Heart left ventricle (tissue), 16 donors: ENCODE results near the gene C19orf38. TPM values are rescaled to one million over a fixed set of nuclear protein-coding genes. Genes with fewer than 3 reads are reported as not detected.

Experiments
- ATAC-seq, 4 donors: fragments of 200-7000 bp; cut with Tn5 transposase; one replicate each; pipeline ENCODE4 v1.9.1; 2020 to 2022; ENCODE audit warnings: moderate library complexity in 4 of 4, mild to moderate bottlenecking in 3 of 4, moderate number of reproducible peaks in 1 of 4
- DNase-seq, 5 donors: peaks; one replicate each; pipeline ENCODE4 v3.0.0-alpha.2; 2020
- H3K27ac ChIP-seq, 12 donors: fragments of 200-600 bp; sonication (generic) in 4 of 12; one replicate each; pipeline versions ENCODE4 v1.5.0 to v1.8.0; 2016 to 2022; ENCODE audit warnings: mild to moderate bottlenecking in 2 of 12
- H3K27me3 ChIP-seq, 9 donors: fragments of 200-600 bp; sonication (generic) in 2 of 9; one replicate each; pipeline versions ENCODE4 v1.5.1 to v1.8.0; 2016 to 2022; ENCODE audit warnings: mild to moderate bottlenecking in 3 of 9
- H3K36me3 ChIP-seq, 9 donors: fragments of 200-600 bp; sonication (generic) in 2 of 9; one replicate each; pipeline versions ENCODE4 v1.5.0 to v1.8.0; 2018 to 2022; ENCODE audit warnings: mild to moderate bottlenecking in 2 of 9
- H3K4me1 ChIP-seq, 12 donors: fragments of 200-600 bp; sonication (generic) in 4 of 12; one replicate each; pipeline versions ENCODE4 v1.5.0 to v1.8.0; 2016 to 2022; ENCODE audit warnings: mild to moderate bottlenecking in 3 of 12
- H3K4me3 ChIP-seq, 12 donors: fragments of 200-600 bp; sonication (generic) in 4 of 12; one replicate each; pipeline versions ENCODE4 v1.5.0 to v1.8.0; 2017 to 2022; ENCODE audit warnings: mild to moderate bottlenecking in 9 of 12, moderate library complexity in 4 of 12
- H3K9me3 ChIP-seq, 12 donors: fragments of 200-600 bp; sonication (generic) in 4 of 12; one replicate each; pipeline versions ENCODE4 v1.5.0 to v1.8.0; 2016 to 2022; ENCODE audit warnings: mild to moderate bottlenecking in 1 of 12
- CTCF ChIP-seq, 12 donors: fragments of 200-600 bp; sonication (generic) in 4 of 12; IDR thresholded peaks; one replicate each; pipeline versions ENCODE4 v1.5.0 to v1.8.0; 2018 to 2022; ENCODE audit warnings: antibody characterized with exemption in 12 of 12, mild to moderate bottlenecking in 5 of 12
- POLR2A ChIP-seq, 2 donors: fragments of 450-650 bp; IDR thresholded peaks; one replicate each; pipeline ENCODE4 v1.6.1; 2017; ENCODE audit warnings: antibody characterized with exemption in 2 of 2, mild to moderate bottlenecking in 2 of 2, moderate library complexity in 2 of 2
- WGBS, 4 donors: extraction: QIAGEN DNeasy Blood & Tissue Kit in 2 of 4; methylation state at CpG; one replicate each; pipeline versions ENCODE4 v1.1.5 to v1.1.7; 2013 to 2018; 5-methylcytosine and 5-hydroxymethylcytosine counted together
- intact Hi-C, 10 donors: fragments of 100-400 bp; cut with DNase I; formaldehyde crosslinking; loops; one replicate each; pipeline versions ENCODE4 v1.11.1 to v1.14.2; 2022
- polyA plus RNA-seq, 2 donors: library from polyadenylated mRNA; stranded (reverse); fragments of 200-250 nt; gene quantifications; one replicate each; pipeline ENCODE4 v1.2.3, GENCODE V29; 2013
- total RNA-seq, 9 donors: library from RNA; depleted of rRNA in 2 of 9; stranded (reverse); fragments of >200 nt in 2 of 9; fragmentation: NEBNext Ultra II Directional in 3 of 9; extraction: Animal tissue kit (Norgen Biotek cat#: 25700) in 3 of 9; gene quantifications; one replicate each; pipeline versions ENCODE4 v1.1.0 to v1.2.4, GENCODE V29; 2016 to 2023
- donor health status: ischemic (EF 13 %, LVEDD 7.1; RV severe dilation, severe dysfunction).
- donor health status: healthy with polysubstance abuse.
- donor health status: DM: no; HTN: yes; CAD: no.
- donor health status: DM: no; HTN: no; CAD: no.
- donor health status: ischemic (EF 25% LVEDD 6.9; RV normal size, moderate dysfunction).
- donor health status: ischemic (EF 25% LVEDD 5.7; RV mildly dilated, moderate dysfunction).
- donor health status: healthy.
- donor health status: DM: yes; HTN: yes; CAD: no.
- donor health status: ischemic (EF 35%, LVEDD 5.7; RV mildly dilated, moderate dysfunction).
- donor health status: nonischemic (EF 11% LVEDD 7.7; RV severe dilation, severe dysfunction).
- donor health status: DM: yes; HTN: yes; CAD: no.
- donor health status: PGD.
- donor health status: ischemic (EF 29% LVEDD 5.4; RV normal size, mild dysfunction).
- donor health status: nonischemic (EF 23%, LVEDD 6.1; RV moderate dilation, normal function).

Gene C19orf38
- total and polyA plus RNA-seq, 11 donors: 0.21 to 6.0 (median 0.86) TPM

GRCh38 chr19:10895920-10896319, 47.7 kb downstream of the C19orf38 start:
- intact Hi-C loops: no loop called here
- no peak for ATAC-seq
- H3K27ac ChIP-seq: no peak overlapping the region

GRCh38 chr19:10896851-10897526, 48.8 kb downstream of the C19orf38 start:
- ATAC-seq (no peak), DNase-seq (no peak)
- 52 to 63% (median 58%) methylated on average over 7 of the region's 7 CpGs for WGBS, 4 donors
- H3K4me3 ChIP-seq: no peak overlapping the region
- H3K27ac ChIP-seq: no peak overlapping the region
- peaks cover 0 to under 1% (median 0%) of the 10 kb centered on the region in 12 donors for H3K9me3 ChIP-seq
- TF ChIP-seq POLR2A (IDR thresholded peaks at IDR 0.05): no peak
- no peak for TF ChIP-seq CTCF (IDR thresholded peaks at IDR 0.05)
- H3K4me1 ChIP-seq: peaks cover 0 to 57% (median 24%) of the 10 kb centered on the region in 12 donors
- no peaks in the 10 kb centered on the region for H3K27me3 ChIP-seq
- no peaks in the 10 kb centered on the region for H3K36me3 ChIP-seq
- intact Hi-C loops: no loop called here

More at GRCh38 chr19:10895920-10896319, 47.7 kb downstream of the C19orf38 start:
- no peaks in the 10 kb centered on the region for H3K36me3 ChIP-seq
- H3K9me3 ChIP-seq: no peaks in the 10 kb centered on the region
- TF ChIP-seq POLR2A (IDR thresholded peaks at IDR 0.05): no peak
- TF ChIP-seq CTCF (IDR thresholded peaks at IDR 0.05): peak in 1 of 12 donors; percentile 8
- 82 to 84% (median 83%) methylated on average over 12 of the region's 12 CpGs for WGBS, 4 donors
- H3K27me3 ChIP-seq: no peaks in the 10 kb centered on the region
- no peak for DNase-seq
- H3K4me1 ChIP-seq: peaks cover 0 to 63% (median 33%) of the 10 kb centered on the region in 12 donors
- H3K4me3 ChIP-seq: no peak overlapping the region

- H3K4me1 ChIP-seq: peaks cover 0 to 48% (median 21%) of the 10 kb centered on the region in 12 donors
- peak overlapping the region in 7 of 12 donors; percentile 49 to 70 (median 63) for H3K27ac ChIP-seq
- no peaks in the 10 kb centered on the region for H3K36me3 ChIP-seq
- intact Hi-C loops: no loop called here
- DNase-seq (peak in 1 of 5 donors; percentile 25), ATAC-seq (peak; percentile 6 to 18 (median 10))
- no peak overlapping the region for H3K4me3 ChIP-seq
- H3K9me3 ChIP-seq: peaks cover 0 to 12% (median 0%) of the 10 kb centered on the region in 12 donors
- 59 to 76% (median 70%) methylated on average over 7 to 10 of the region's 10 CpGs for WGBS, 4 donors
- TF ChIP-seq CTCF (IDR thresholded peaks at IDR 0.05): no peak
- TF ChIP-seq POLR2A (IDR thresholded peaks at IDR 0.05): no peak
- no peaks in the 10 kb centered on the region for H3K27me3 ChIP-seq
Observed at GRCh38 chr19:10898633-10899032, 50.4 kb downstream of the C19orf38 start.

GRCh38 chr19:10899151-10899653, 51.0 kb downstream of the C19orf38 start:
- TF ChIP-seq CTCF (IDR thresholded peaks at IDR 0.05): no peak
- no peak for TF ChIP-seq POLR2A (IDR thresholded peaks at IDR 0.05)
- 34 to 71% (median 53%) methylated on average over 6 to 10 of the region's 10 CpGs for WGBS, 4 donors
- H3K36me3 ChIP-seq: no peaks in the 10 kb centered on the region
- H3K4me1 ChIP-seq: peaks cover 0 to 42% (median 20%) of the 10 kb centered on the region in 12 donors
- intact Hi-C loops: no loop called here
- peak in 4 of 5 donors; percentile 47 to 84 (median 60) for DNase-seq
- peaks cover 0 to 12% (median 0%) of the 10 kb centered on the region in 12 donors for H3K9me3 ChIP-seq
- no peaks in the 10 kb centered on the region for H3K27me3 ChIP-seq
- ATAC-seq: peak; percentile 77 to 88 (median 82)
- peak overlapping the region in 10 of 12 donors; percentile 34 to 70 (median 60) for H3K27ac ChIP-seq
- no peak overlapping the region for H3K4me3 ChIP-seq
